ENCODE results near the gene SMC3. TPM values are rescaled to one million over a fixed set of nuclear protein-coding genes. Genes with fewer than 3 reads are reported as not detected.

The SMC3 gene
- total and polyA plus RNA-seq, 2 of the 13 experiments (the other 11 are each of a cell fraction or from before 2014, with no cell fraction given) = 11.7 to 48.0 TPM

- intact Hi-C loops (cut with micrococcal nuclease; ENCODE audit: unreplicated experiment) = loop anchor here (5.0 kb wide), 1 partner anchor 1663 kb away; no protein-coding TSS in a partner anchor
- Histone ChIP-seq H3K4me3 (replicated peaks in 1 of 3; ENCODE audit: insufficient read depth in 1 of 3, low read depth in 2 of 3, low read length in 3 of 3) (no peak overlapping the region), H2AFZ (ENCODE audit: low read length) (no peak overlapping the region), H3K4me1 (ENCODE audit: insufficient read depth, low read length) (no peaks in the 10 kb centered on the region), H4K20me1 (ENCODE audit: insufficient read depth, low read length) (no peaks in the 10 kb centered on the region), H3K9ac (ENCODE audit: insufficient read depth, low read depth, low read length) (no peak overlapping the region), H3K9me3 (ENCODE audit: low read length) (no peaks in the 10 kb centered on the region), H3K36me3 (replicated peaks in 1 of 2; ENCODE audit: control insufficient read depth in 1 of 2, insufficient read depth in 2 of 2, low read length in 2 of 2) (no peaks in the 10 kb centered on the region), H3K4me2 (ENCODE audit: low read depth, low read length) (no peak overlapping the region), H3K79me2 (ENCODE audit: insufficient read depth, low read length) (no peaks in the 10 kb centered on the region), H3K27me3 (ENCODE audit: control insufficient read depth in 1 of 2, insufficient read depth in 2 of 2, low read length in 2 of 2) (no peaks in the 10 kb centered on the region; a peak in 1 of 5 replicates), H3K27ac (ENCODE audit: extremely low read length, insufficient read depth, low read length) (no peak overlapping the region)
- ChIA-PET POLR2A (no interaction called here), CTCF (ENCODE audit: low intra/inter-chr PET ratio, low total read pairs) (no interaction called here)
- DNase-seq (ENCODE audit: low spot score) = no peak
- FAIRE-seq = no peak
- ATAC-seq = no peak
- in situ Hi-C loops (cut with HindIII; ENCODE audit: extremely low pct_ligation_motif_present, low pct_unique_long_range_greater_than_20kb) = loop anchor here (5.0 to 25.0 kb wide), 2 partner anchors 58 to 273 kb away; no protein-coding TSS in a partner anchor
- BruUV-seq (replicated peaks) = no TSS peak
- 40% methylated on average over 7 of the region's 9 CpGs for WGBS (ENCODE audit: low lambda C conversion rate)
- TF ChIP-seq NCOA5 (CRISPR knock-in tag; IDR thresholded peaks at IDR 0.05) (no peak), ZSCAN29 (CRISPR knock-in tag; conservative IDR thresholded peaks at IDR 0.05) (no peak), ZNF891 (CRISPR knock-in tag; IDR thresholded peaks at IDR 0.05) (no peak), REXO4 (CRISPR knock-in tag; IDR thresholded peaks at IDR 0.05; ENCODE audit: borderline replicate concordance) (no peak), HMGA1 (CRISPR knock-in tag; conservative IDR thresholded peaks at IDR 0.05) (no peak), MXD4 (CRISPR knock-in tag; IDR thresholded peaks at IDR 0.05) (no peak), ZNF275 (CRISPR knock-in tag; IDR thresholded peaks at IDR 0.05; ENCODE audit: borderline replicate concordance) (no peak), HNF4G (IDR thresholded peaks at IDR 0.05; ENCODE audit: borderline replicate concordance, low read depth, low read length) (no peak), HNF4G (CRISPR knock-in tag; IDR thresholded peaks at IDR 0.05; ENCODE audit: borderline replicate concordance, low read depth) (no peak), NR1H2 (CRISPR knock-in tag; IDR thresholded peaks at IDR 0.05; ENCODE audit: borderline replicate concordance, low read depth) (no peak)
- TF ChIP-seq, protein P1, sequence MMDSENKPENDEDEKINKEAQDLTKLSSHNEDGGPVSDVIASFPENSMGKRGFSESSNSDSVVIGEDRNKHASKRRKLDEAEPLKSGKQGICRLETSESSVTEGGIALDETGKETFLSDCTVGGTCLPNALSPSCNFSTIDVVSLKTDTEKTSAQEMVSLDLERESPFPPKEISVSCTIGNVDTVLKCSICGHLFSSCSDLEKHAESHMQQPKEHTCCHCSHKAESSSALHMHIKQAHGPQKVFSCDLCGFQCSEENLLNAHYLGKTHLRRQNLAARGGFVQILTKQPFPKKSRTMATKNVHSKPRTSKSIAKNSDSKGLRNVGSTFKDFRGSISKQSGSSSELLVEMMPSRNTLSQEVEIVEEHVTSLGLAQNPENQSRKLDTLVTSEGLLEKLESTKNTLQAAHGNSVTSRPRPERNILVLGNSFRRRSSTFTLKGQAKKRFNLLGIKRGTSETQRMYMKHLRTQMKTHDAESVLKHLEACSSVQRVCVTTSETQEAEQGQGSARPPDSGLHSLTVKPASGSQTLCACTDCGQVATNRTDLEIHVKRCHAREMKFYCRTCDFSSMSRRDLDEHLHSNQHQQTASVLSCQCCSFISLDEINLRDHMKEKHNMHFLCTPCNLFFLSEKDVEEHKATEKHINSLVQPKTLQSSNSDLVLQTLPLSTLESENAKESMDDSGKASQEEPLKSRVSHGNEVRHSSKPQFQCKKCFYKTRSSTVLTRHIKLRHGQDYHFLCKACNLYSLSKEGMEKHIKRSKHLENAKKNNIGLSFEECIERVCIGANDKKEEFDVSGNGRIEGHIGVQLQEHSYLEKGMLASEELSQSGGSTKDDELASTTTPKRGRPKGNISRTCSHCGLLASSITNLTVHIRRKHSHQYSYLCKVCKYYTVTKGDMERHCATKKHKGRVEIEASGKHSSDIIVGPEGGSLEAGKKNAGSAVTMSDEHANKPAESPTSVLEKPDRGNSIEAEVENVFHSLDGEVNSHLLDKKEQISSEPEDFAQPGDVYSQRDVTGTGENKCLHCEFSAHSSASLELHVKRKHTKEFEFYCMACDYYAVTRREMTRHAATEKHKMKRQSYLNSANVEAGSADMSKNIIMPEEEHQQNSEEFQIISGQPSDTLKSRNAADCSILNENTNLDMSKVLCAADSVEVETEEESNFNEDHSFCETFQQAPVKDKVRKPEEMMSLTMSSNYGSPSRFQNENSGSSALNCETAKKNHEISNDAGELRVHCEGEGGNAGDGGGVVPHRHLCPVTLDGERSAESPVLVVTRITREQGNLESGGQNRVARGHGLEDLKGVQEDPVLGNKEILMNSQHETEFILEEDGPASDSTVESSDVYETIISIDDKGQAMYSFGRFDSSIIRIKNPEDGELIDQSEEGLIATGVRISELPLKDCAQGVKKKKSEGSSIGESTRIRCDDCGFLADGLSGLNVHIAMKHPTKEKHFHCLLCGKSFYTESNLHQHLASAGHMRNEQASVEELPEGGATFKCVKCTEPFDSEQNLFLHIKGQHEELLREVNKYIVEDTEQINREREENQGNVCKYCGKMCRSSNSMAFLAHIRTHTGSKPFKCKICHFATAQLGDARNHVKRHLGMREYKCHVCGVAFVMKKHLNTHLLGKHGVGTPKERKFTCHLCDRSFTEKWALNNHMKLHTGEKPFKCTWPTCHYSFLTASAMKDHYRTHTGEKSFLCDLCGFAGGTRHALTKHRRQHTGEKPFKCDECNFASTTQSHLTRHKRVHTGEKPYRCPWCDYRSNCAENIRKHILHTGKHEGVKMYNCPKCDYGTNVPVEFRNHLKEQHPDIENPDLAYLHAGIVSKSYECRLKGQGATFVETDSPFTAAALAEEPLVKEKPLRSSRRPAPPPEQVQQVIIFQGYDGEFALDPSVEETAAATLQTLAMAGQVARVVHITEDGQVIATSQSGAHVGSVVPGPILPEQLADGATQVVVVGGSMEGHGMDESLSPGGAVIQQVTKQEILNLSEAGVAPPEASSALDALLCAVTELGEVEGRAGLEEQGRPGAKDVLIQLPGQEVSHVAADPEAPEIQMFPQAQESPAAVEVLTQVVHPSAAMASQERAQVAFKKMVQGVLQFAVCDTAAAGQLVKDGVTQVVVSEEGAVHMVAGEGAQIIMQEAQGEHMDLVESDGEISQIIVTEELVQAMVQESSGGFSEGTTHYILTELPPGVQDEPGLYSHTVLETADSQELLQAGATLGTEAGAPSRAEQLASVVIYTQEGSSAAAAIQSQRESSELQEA (CRISPR knock-in tag; IDR thresholded peaks at IDR 0.05; ENCODE audit: not compliant biosample characterization) = no peak
- TF ChIP-seq, protein P2, sequence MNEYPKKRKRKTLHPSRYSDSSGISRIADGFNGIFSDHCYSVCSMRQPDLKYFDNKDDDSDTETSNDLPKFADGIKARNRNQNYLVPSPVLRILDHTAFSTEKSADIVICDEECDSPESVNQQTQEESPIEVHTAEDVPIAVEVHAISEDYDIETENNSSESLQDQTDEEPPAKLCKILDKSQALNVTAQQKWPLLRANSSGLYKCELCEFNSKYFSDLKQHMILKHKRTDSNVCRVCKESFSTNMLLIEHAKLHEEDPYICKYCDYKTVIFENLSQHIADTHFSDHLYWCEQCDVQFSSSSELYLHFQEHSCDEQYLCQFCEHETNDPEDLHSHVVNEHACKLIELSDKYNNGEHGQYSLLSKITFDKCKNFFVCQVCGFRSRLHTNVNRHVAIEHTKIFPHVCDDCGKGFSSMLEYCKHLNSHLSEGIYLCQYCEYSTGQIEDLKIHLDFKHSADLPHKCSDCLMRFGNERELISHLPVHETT (CRISPR knock-in tag; conservative IDR thresholded peaks at IDR 0.05) = no peak
Measured at GRCh38 chr10:110613996-110614495, 46.6 kb downstream of the SMC3 start.
